GF-D8 (cell line): ENCODE data around the gene UBR1.
"Not testable (repeated sequence)": the region's sequence is repeated elsewhere in the genome, so short reads cannot be mapped to it uniquely, and the experiment has no call there.

Source experiments
- DNase-seq: peaks from one replicate; lab custom pipeline; 2025; lab: John Stamatoyannopoulos, UW

The UBR1 gene

GRCh38 chr15:43052860-43053259, 53.0 kb downstream of the UBR1 start:
- no peak for DNase-seq

DNA sequence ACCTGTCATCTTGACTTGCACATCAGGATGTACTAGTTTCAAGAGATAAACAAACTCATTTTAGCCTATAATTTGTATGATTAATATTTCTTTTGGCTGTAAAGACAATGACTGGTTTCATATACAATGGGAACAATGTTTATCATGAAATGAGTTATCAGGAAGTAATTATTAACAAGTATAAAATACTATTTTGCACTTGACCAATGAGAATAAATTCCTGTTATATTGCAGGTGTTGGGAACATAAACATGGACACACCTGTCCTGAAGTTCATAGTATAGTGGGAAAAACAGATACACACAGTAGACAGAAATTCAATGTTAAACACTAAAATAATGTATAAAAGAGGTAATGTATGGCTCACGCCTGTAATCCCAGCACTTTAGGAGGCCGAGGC, 56.9 kb downstream of the UBR1 start:
- no peak for DNase-seq

DNA sequence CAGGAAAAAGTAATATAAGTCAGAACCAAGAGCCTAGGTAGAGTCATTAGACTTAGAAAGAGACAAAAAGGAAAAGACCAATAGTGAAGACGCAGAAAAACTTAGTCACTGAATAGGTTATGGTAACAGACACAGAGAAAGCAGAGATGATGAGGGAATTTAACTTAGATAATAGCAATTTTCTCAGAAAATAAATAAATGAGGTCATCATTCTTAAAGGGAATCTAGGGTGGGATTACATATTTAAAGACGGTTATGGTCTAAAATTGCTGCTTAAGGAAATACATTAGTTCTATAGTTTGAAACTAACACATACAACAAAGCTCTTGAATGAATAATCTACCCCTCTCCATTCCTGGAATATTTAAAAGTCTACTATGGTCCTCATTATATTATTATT, 59.4 kb downstream of the UBR1 start:
- no peak for DNase-seq

GRCh38 chr15:43042885-43043284, 63.0 kb downstream of the UBR1 start:
- DNase-seq = no peak

DNA sequence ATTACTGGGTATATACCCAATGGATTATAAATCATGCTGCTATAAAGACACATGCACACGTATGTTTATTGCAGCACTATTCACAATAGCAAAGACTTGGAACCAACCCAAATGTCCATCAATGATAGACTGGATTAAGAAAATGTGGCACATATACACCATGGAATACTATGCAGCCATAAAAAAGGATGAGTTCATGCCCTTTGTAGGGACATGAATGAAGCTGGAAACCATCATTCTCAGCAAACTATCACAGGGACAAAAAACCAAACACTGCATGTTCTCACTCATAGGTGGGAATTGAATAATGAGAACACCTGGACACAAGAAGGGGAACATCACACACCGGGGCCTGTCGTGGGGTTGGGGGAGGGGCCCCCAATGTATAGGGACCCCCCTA, 64.8 kb downstream of the UBR1 start:
- DNase-seq = not testable (repeated sequence)

DNA sequence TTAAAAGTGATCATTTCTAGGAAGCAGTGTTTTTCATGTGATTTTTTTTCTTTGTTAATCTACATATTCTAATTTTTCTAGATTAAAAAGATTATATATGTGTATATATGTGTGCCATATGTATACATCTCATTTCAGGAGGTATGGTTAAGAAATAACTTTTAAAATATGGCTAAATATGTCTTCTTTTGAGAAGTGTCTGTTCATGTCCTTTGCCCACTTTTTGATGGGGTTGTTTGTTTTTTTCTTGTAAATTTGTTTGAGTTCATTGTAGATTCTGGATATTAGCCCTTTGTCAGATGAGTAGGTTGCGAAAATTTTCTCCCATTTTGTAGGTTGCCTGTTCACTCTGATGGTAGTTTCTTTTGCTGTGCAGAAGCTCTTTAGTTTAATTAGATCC, 70.6 kb downstream of the UBR1 start:
- DNase-seq = not testable (repeated sequence)

DNA sequence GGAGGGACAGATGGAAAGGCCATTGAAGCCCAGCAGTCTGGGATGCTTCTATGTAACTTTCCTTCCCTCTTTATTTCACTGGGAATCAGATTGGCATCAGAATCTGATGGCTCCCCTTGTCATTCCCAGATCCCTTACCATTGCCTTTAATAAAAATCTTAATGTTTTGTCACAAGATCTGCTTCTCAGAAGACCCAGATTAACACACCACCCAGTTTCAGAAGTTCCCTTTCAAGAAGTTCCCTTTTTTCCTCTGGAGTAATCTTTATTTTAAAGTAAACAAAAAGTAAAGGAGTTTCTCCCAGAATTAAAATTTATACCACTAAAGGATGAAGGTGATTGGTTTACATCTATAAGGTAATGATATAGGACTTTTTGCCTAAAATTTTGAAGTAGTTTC, 76.4 kb downstream of the UBR1 start:
- no peak for DNase-seq

- DNase-seq = no peak
These were observed 80.7 kb downstream of the UBR1 start for GRCh38 chr15:43025150-43025549.

DNA sequence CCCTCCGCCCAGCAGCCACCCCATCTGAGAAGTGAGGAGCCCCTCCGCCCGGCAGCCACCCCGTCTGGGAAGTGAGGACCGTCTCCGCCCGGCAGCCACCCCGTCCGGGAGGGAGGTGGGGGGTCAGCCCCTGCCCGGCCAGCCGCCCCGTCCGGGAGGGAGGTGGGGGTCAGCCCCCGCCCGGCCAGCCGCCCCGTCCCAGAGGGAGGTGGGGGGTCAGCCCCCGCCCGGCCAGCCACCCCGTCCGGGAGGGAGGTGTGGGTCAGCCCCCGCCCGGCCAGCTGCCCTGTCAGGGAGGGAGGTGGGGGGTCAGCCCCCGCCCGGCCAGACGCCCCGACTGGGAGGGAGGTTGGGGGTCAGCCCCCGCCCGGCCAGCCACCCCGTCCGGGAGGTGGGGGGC, 91.2 kb downstream of the UBR1 start:
- not testable (repeated sequence) for DNase-seq

GRCh38 chr15:43009206-43009605, 96.6 kb downstream of the UBR1 start:
- DNase-seq = no peak

DNA sequence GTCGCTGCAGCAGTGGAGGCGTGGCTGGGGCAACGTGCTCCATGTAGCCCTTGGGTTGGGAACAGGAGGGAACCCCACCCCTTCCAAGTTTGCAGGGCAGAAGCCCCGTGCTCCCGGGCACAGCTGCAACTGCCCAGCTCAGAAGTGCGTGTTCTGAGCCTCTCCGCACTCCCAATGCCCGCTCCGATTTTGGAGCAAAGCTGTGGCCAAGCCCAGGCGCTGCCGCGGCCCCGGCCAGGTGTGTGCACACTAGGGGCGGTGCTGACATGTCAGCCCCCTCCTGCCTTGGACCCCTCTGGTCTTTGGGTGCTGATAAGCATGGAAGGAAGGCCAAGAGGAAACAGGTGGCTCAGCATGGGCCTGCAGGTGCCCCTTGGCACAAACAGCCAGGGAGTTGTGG, 97.7 kb downstream of the UBR1 start:
- DNase-seq = no peak

DNA sequence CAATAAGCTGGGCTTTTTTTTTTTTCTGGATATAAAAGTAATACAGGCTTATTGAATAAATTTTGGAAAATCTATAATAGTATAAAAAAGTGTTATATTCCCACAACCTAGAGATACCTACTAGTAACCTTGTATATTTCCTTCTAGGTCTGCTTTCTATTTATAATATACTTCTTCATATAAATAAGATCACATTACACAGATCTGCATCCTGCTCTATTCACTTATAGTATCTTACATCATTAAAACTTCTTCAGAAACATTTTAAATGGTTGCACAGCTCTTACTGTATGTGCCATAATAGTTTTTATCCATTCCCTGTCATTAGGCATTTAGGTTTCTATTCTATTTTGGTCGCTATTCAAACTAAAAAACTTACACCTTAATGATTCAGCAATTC, 98.3 kb downstream of the UBR1 start:
- no peak for DNase-seq

- no peak for DNase-seq
These were observed 98.8 kb downstream of the UBR1 start for GRCh38 chr15:43006991-43007390.

DNA sequence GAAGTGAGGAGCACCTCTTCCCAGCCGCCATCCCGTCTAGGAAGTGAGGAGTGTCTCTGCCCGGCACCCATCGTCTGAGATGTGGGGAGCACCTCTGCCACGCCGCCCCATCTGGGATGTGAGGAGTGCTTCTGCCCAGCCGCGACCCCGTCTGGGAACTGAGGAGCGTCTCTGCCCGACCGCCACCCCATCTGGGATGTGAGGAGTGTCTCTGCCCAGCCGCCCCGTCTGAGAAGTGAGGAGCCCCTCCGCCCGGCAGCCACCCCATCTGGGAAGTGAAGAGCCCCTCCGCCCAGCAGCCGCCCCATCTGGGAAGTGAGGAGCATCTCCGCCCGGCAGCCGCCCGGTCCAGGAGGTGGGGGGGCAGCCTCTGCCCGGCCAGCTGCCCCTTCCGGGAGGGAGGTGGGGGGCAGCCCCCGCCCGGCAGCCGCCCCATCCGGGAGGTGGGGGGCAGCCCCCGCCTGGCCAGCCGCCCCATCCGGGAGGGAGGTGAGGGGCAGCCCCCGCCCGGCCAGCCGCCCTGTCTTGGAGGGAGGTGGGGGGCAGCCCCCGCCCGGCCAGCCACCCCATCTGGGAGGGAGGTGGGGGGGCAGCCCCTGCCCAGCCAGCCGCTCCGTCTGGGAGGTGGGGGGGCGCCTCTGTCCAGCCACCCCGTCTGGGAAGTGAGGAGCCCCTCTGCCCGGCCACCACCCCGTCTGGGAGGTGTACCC, 100.8 kb downstream of the UBR1 start:
- not testable (repeated sequence) for DNase-seq

- DNase-seq = no peak
These were observed 106.5 kb downstream of the UBR1 start for GRCh38 chr15:42999201-42999779.

GRCh38 chr15:42996871-42997270, 109.0 kb downstream of the UBR1 start:
- no peak for DNase-seq

GRCh38 chr15:42994546-42994945, 111.3 kb downstream of the UBR1 start:
- no peak for DNase-seq

DNA sequence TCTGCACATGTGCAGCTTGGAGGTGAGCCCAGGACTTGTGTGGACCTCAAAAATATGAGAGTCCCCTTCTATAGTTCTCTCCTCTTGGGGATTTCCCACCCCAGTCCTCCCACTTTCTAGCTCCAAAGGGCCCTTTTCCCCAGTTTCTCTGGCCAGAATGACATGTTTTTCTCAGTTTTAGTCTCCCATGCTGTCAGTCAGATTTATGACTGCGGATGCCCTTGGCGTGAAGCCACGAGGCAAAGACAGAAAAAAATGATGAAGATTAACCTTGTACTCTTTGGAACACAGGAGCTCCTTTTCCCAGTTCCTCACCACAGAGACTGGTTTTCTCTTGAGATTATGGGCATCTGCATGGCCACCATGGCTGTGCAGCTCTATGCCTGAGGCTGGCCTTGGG, 113.2 kb downstream of the UBR1 start:
- no peak for DNase-seq

- DNase-seq = no peak
These were observed 119.0 kb downstream of the UBR1 start for GRCh38 chr15:42986693-42987342.

GRCh38 chr15:42984493-42985034, 121.3 kb downstream of the UBR1 start:
- no peak for DNase-seq

DNA sequence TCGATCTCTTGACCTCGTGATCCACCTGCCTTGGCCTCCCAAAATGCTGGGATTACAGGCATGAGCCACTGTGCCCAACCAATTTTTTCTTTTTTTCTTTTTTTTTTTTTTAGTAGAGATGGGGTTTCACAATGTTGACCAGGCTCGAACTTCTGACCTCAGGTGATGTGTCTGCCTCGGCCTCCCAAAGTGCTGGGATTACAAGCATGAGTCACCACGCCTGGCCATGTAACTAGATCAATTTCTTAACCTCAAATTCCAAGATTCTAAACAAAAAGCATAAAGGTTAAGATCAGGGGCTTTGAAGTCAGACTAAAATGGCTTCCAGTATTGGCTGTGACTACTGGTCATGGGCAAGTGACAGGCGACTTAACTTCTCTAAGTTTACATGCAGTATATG, 126.7 kb downstream of the UBR1 start:
- not testable (repeated sequence) for DNase-seq

- no peak for DNase-seq
These were observed 131.5 kb downstream of the UBR1 start for GRCh38 chr15:42974202-42974862.

- no peak for DNase-seq
These were observed 132.7 kb downstream of the UBR1 start for GRCh38 chr15:42973114-42973513.
